Measurements from ENCODE around the gene CNDP1.

CNDP1 gene

DNA sequence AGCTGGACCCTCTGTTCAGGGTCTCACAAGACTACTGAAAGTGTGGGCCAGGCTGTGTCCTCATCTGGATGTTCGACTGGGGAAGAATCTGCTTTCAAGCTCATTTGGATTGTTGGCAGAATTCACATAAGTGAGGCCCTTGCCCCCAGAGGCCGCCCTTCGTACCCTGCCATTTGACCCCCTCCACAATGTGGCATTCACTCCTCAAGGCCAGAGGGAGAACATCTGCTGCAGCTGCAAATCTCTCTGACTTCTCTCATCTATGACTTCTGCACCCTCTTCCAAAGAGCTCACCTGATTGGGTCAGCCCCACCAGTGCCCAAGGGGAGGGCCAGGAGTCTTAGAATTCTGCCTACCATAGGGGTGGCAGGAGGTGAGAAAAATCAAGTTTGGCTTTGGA lies 42.0 kb upstream of the CNDP1 start:
- H3K27me3 ChIP-seq (ENCODE audit: insufficient read depth, low read depth, severe bottlenecking) = no peaks in the 10 kb centered on the region
- no peak overlapping the region for H3K27ac ChIP-seq
- peaks cover 2% of the 10 kb centered on the region for H3K36me3 ChIP-seq
- no peaks in the 10 kb centered on the region for H3K9me3 ChIP-seq (ENCODE audit: severe bottlenecking)
- TF ChIP-seq, protein P1, sequence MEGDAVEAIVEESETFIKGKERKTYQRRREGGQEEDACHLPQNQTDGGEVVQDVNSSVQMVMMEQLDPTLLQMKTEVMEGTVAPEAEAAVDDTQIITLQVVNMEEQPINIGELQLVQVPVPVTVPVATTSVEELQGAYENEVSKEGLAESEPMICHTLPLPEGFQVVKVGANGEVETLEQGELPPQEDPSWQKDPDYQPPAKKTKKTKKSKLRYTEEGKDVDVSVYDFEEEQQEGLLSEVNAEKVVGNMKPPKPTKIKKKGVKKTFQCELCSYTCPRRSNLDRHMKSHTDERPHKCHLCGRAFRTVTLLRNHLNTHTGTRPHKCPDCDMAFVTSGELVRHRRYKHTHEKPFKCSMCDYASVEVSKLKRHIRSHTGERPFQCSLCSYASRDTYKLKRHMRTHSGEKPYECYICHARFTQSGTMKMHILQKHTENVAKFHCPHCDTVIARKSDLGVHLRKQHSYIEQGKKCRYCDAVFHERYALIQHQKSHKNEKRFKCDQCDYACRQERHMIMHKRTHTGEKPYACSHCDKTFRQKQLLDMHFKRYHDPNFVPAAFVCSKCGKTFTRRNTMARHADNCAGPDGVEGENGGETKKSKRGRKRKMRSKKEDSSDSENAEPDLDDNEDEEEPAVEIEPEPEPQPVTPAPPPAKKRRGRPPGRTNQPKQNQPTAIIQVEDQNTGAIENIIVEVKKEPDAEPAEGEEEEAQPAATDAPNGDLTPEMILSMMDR (IDR thresholded peaks at IDR 0.05; ENCODE audit: low read depth, low read length) = no peak
- H3K4me3 ChIP-seq (ENCODE audit: low read depth, low read length) = no peak overlapping the region
- DNase-seq = no peak

DNA sequence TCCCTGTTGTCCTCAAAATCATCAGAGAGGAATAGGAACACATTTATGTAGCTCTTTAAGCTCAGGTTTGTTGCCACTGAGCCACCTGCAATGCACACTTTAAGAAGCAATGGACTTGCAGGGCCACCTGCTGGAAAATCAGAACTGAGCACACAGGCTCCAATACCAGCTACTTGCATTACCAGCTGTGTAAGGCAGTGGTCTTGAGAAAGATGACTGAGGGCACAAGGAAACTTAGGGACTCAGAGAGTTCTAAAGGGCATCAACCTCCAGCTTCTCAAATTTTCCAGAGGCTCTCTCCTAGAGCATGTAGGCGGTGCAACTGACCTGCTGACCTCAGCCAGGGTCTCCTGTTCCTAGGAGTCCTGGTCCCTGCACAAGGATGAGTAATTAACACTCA lies 40.6 kb upstream of the CNDP1 start:
- Histone ChIP-seq H3K36me3 (peaks cover 15% of the 10 kb centered on the region), H3K9me3 (ENCODE audit: severe bottlenecking) (no peaks in the 10 kb centered on the region), H3K4me3 (ENCODE audit: low read depth, low read length) (no peak overlapping the region), H3K27ac (no peak overlapping the region), H3K27me3 (ENCODE audit: insufficient read depth, low read depth, severe bottlenecking) (no peaks in the 10 kb centered on the region)
- TF ChIP-seq, protein P1 (IDR thresholded peaks at IDR 0.05; ENCODE audit: low read depth, low read length) = peak; percentile 82
- peak; percentile 72 for DNase-seq

DNA sequence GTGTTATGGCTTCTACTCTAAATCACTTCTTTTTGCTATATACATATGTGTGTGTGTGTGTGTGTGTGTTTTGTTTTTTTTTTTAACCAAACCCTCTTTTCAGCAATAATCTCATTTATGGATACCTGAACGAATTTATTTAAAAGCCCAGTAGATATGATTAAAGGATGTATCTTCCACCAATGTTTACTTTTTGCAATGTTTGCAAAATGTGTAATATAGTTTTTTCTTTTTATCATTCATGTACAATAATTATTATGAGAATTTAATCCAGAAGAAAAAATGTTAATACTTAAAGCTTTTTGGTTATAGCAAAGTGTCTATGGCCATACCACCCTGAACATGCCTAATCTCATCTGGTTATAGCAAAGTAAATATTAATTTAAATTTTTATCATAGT lies 39.8 kb upstream of the CNDP1 start:
- DNase-seq = no peak
- H3K27me3 ChIP-seq (ENCODE audit: insufficient read depth, low read depth, severe bottlenecking) = no peaks in the 10 kb centered on the region
- H3K36me3 ChIP-seq = peaks cover 15% of the 10 kb centered on the region
- H3K27ac ChIP-seq = no peak overlapping the region
- TF ChIP-seq, protein P1 (IDR thresholded peaks at IDR 0.05; ENCODE audit: low read depth, low read length) = no peak
- H3K9me3 ChIP-seq (ENCODE audit: severe bottlenecking) = no peaks in the 10 kb centered on the region
- H3K4me3 ChIP-seq (ENCODE audit: low read depth, low read length) = no peak overlapping the region

DNA sequence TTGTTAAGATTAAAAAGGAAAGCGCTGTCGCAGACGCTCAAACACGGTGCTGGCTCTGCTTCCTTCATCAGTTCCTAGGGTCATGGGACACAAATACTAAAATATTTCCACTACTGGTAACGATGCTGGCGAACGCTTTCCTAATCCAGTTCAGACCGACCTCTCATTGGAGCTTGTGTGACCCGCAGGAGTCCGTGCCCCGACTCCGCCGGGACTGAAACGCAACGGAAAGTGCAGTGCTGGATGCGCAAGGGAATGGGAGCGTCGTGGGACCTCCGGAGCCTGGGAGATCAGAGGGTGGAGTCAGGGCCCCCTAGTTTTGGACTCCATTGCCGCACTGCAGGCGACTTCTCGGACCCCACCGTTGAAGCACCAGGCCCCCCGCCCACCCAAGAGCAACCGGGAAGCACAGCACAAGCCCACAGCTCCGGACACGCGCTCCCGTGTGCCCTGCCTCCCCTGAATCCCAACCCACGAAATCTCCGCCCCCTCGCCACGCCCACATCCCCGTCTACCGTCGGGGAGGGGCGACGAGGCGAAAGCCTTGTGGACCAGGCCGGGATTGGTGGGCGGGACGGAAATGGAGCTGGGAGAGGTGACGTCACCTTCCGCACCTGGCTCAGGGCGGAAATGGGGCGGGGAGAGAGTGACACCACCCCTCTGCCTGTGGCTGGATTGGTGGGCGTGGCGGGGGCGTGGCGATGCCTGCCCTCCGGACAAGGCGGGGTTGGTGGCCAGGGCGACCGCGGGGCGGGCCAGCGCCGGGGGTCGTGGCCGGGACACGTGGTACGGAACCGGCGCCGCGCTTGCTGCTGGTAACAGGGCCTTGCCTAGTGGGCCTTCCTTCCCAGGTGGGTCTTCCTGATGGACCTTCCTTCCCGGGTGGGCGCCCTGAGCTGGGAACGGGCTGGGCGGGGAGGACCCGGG lies 38.5 kb upstream of the CNDP1 start, which contains the start of gene CNDP2:
Gene CNDP2, plus strand, starts transcription at position 783 of the 927 bp plus-strand sequence. CDS start 3,611 bp downstream, outside the sequence.
- no peaks in the 10 kb centered on the region for H3K9me3 ChIP-seq (ENCODE audit: severe bottlenecking)
- H3K4me3 ChIP-seq (ENCODE audit: low read depth, low read length) = peak within 1 kb of the TSS; percentile 88
- TF ChIP-seq, protein P1 (IDR thresholded peaks at IDR 0.05; ENCODE audit: low read depth, low read length) = no peak
- peaks cover 27% of the 10 kb centered on the region for H3K36me3 ChIP-seq
- no peaks in the 10 kb centered on the region for H3K27me3 ChIP-seq (ENCODE audit: insufficient read depth, low read depth, severe bottlenecking)
- peak within 1 kb of the TSS; percentile 92 for H3K27ac ChIP-seq
- peak; percentile 100 for DNase-seq

DNA sequence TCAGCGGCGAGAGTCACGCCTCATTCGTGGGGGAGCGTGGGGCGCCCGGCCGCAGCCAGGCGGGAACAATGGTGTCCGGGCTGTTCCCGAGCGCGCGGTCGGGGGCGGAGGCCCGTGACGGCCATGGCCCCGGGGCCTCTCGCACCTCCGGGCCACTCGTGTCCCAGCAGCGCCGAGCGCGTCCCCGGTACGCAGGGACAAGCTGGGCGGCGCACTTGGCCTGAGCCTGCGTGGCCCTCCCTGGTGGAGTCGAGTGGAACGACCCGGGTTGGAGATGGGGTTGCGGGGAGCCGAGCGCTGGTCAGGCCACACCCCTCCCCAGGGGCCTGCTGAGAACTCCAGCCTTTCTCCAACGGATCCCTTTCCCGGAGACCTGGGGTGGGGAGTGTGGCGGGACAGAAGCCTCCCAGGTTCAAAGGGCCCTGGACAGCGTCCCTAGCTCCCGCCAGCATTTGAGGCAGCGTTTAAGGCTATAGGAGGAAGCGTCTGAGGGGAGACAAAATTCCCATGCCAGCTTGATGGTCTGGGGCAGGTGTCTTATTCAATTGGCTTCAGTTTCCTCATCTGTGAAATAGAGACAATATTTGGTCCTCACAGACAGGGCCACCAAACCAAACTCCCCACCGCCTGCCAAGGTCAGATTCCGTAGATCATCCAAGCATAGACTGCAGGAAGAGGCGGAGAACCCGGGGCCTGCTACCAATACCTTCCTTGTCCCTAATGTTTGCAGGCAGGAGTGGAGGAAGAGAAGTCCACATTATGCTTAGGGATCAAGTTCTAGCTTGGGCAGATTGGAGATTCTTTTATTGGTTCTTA lies 37.6 kb upstream of the CNDP1 start:
- no peaks in the 10 kb centered on the region for H3K27me3 ChIP-seq (ENCODE audit: insufficient read depth, low read depth, severe bottlenecking)
- TF ChIP-seq, protein P1 (IDR thresholded peaks at IDR 0.05; ENCODE audit: low read depth, low read length) = peak; percentile 26; the same call in 1 of the 2 replicates
- peak; percentile 78 for DNase-seq
- no peaks in the 10 kb centered on the region for H3K9me3 ChIP-seq (ENCODE audit: severe bottlenecking)
- peak overlapping the region; percentile 88 for H3K4me3 ChIP-seq (ENCODE audit: low read depth, low read length)
- H3K27ac ChIP-seq = peak overlapping the region; percentile 92
- H3K36me3 ChIP-seq = peaks cover 35% of the 10 kb centered on the region

Measured in WERI-Rb-1 (cell line).